Measurements from ENCODE around the gene CCL13. TPM values are rescaled to one million over a fixed set of nuclear protein-coding genes. Genes with fewer than 3 reads are reported as not detected.

CCL13 gene
- total RNA-seq, 2 donors from 2014 or later: 3.1 to 5.0 TPM

DNA sequence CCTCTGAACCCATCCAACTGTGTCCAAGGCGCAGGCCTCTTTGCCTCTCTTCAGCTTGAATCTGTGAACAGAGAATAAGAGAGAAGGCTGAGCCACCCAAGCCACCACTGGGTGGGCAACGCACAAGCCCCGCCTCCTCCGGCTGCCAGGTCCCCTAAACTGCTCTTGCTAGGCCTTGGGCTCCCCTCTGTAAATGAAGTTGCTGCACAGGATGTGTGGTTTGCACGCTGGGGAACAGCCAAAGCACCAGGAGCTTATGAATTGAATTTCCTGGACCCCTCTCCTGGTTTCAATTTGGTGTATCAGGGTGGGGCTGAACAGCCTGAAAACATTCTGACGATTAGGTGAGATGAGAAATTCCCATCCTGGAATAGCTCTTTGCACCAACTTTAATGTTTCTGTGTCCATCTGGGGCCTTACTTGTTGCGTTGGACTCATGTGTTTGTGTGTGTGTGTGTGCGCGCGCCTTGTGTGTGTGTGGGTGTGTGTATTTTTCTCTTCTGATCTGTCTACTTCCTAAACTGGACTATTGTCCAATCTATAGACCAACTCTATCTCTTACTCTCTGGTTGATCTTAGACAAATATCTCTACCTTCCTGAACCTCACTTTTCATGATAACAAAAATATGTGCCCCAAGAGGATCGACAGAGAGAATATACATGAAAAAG, 4.5 kb downstream of the CCL13 start:
- H3K4me1 ChIP-seq (ENCODE audit: control insufficient read depth in 1 of 2, low read depth in 2 of 2): no peaks in the 10 kb centered on the region
- no peaks in the 10 kb centered on the region for H3K36me3 ChIP-seq
- ATAC-seq (ENCODE audit: insufficient number of reproducible peaks, low FRiP score, low read depth) (no peak), DNase-seq (ENCODE audit: low spot score) (no peak)
- no peak overlapping the region for H3K27ac ChIP-seq
- H3K27me3 ChIP-seq (replicated peaks; ENCODE audit: insufficient read depth): no peaks in the 10 kb centered on the region
- TF ChIP-seq, protein P1, sequence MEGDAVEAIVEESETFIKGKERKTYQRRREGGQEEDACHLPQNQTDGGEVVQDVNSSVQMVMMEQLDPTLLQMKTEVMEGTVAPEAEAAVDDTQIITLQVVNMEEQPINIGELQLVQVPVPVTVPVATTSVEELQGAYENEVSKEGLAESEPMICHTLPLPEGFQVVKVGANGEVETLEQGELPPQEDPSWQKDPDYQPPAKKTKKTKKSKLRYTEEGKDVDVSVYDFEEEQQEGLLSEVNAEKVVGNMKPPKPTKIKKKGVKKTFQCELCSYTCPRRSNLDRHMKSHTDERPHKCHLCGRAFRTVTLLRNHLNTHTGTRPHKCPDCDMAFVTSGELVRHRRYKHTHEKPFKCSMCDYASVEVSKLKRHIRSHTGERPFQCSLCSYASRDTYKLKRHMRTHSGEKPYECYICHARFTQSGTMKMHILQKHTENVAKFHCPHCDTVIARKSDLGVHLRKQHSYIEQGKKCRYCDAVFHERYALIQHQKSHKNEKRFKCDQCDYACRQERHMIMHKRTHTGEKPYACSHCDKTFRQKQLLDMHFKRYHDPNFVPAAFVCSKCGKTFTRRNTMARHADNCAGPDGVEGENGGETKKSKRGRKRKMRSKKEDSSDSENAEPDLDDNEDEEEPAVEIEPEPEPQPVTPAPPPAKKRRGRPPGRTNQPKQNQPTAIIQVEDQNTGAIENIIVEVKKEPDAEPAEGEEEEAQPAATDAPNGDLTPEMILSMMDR (IDR thresholded peaks at IDR 0.05): no peak
- no peak overlapping the region for H3K4me3 ChIP-seq
- H3K9me3 ChIP-seq: no peaks in the 10 kb centered on the region

DNA sequence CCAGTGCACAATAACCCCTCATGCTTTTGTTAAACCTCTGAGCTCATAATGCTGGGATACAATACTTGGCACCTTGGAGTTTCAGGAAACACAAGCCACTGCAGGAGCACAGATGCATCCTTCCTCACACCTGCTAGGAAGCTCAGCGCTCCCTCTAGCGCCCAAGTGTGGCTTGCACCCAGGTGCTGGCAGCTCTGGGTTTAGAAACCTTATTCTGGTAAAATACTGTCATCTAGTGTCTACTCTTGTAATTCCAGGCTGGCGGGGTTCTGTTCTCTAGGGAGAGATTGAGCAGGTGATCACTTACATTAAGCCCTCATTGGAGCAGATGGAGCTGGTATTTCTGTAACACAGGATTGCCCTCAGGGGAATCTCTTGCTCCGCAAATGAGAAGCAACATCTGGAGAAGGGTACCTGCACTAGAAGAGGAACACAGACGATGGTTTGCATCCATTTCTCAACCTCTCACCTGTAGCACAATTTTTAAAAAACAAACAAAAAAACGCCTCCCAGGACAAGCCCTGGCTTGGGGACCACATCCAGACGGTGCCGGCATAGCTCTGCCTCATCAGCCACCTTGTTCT, 5.3 kb downstream of the CCL13 start:
- Histone ChIP-seq H3K36me3 (no peaks in the 10 kb centered on the region), H3K27ac (no peak overlapping the region), H3K9me3 (no peaks in the 10 kb centered on the region), H3K27me3 (replicated peaks; ENCODE audit: insufficient read depth) (no peaks in the 10 kb centered on the region), H3K4me3 (no peak overlapping the region), H3K4me1 (ENCODE audit: control insufficient read depth in 1 of 2, low read depth in 2 of 2) (no peaks in the 10 kb centered on the region)
- TF ChIP-seq, protein P1 (IDR thresholded peaks at IDR 0.05): peak; percentile 96
- ATAC-seq (ENCODE audit: insufficient number of reproducible peaks, low FRiP score, low read depth): peak; percentile 44
- peak; percentile 47 for DNase-seq (ENCODE audit: low spot score)

DNA sequence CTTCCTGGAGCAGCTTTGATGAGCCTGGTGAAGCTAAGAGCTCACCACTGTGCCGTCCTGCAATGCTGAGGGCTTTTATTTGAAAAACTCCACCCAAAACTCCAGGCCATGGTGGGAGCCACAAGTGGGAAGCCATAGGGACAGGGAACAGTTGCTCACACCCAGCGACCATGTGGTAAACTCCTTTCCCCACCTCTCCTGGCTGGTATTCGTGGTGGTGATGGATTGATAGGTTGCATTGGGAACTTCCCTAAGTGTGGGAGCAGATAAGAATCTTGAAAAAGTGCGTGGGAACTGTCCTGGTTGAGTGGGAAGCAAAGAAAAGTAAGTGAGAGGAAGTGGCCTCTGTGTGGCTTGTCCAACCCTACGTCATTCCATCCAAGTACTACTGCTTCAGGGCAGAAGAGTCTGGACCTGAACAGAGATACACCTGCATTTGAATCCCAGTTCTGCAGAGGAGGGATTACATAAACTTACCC, 6.9 kb downstream of the CCL13 start, which contains the start of gene CCL1:
TSS of gene CCL1 (minus strand) at position 51 of the 479 bp plus-strand sequence. CDS start 72 bp downstream, outside the sequence.
- H3K4me1 ChIP-seq (ENCODE audit: control insufficient read depth in 1 of 2, low read depth in 2 of 2): no peaks in the 10 kb centered on the region
- no peak within 1 kb of the TSS for H3K27ac ChIP-seq
- TF ChIP-seq, protein P1 (IDR thresholded peaks at IDR 0.05): no peak
- no peak for ATAC-seq (ENCODE audit: insufficient number of reproducible peaks, low FRiP score, low read depth)
- no peak within 1 kb of the TSS for H3K4me3 ChIP-seq
- no peaks in the 10 kb centered on the region for H3K27me3 ChIP-seq (replicated peaks; ENCODE audit: insufficient read depth)
- no peaks in the 10 kb centered on the region for H3K9me3 ChIP-seq
- no peak for DNase-seq (ENCODE audit: low spot score)
- H3K36me3 ChIP-seq: no peaks in the 10 kb centered on the region

DNA sequence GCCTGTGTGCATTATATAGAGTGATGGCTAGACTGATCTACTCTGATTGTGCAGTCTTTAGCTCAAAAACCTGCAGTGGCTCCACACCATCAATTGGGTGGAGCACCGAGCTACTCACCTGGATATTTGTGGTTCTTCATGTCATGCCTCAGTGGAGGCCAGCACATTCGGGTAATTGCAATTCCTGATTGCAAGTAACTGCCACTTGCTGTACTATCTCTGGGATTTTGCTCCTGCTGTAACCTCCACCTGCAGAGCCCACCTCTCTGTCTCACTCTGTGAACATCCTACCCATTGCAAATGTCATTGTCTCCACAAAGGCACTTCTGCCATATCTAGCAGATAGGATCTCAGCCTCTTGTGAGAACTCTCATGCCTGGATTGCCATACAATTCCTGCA, 8.5 kb downstream of the CCL13 start:
- TF ChIP-seq, protein P1 (IDR thresholded peaks at IDR 0.05): no peak
- Histone ChIP-seq H3K27me3 (replicated peaks; ENCODE audit: insufficient read depth) (no peaks in the 10 kb centered on the region), H3K36me3 (no peaks in the 10 kb centered on the region), H3K9me3 (no peaks in the 10 kb centered on the region), H3K4me3 (no peak overlapping the region), H3K4me1 (ENCODE audit: control insufficient read depth in 1 of 2, low read depth in 2 of 2) (no peaks in the 10 kb centered on the region), H3K27ac (no peak overlapping the region)
- no peak for ATAC-seq (ENCODE audit: insufficient number of reproducible peaks, low FRiP score, low read depth)
- DNase-seq (ENCODE audit: low spot score): no peak

DNA sequence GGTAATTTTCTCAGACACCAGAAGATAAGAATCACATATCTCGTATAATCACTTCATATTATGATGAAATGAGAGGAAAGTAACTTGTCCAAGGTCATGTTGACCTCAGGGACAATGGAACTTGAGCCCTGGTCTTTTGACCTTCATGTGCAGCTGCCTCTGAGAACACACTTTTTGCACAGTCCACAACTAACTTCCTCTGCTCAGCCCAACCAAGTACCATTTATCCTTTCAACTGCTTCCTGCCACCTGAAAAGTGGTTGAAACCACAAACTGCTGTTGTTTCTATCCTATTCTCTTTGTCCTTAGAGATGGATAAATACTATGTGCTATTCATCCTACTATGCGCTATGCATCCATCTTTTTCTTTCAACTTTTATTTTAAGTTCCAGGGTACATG, 9.1 kb downstream of the CCL13 start:
- ATAC-seq (ENCODE audit: insufficient number of reproducible peaks, low FRiP score, low read depth) (no peak), DNase-seq (ENCODE audit: low spot score) (no peak)
- H3K36me3 ChIP-seq: no peaks in the 10 kb centered on the region
- H3K9me3 ChIP-seq: no peaks in the 10 kb centered on the region
- H3K27me3 ChIP-seq (replicated peaks; ENCODE audit: insufficient read depth): no peaks in the 10 kb centered on the region
- H3K4me1 ChIP-seq (ENCODE audit: control insufficient read depth in 1 of 2, low read depth in 2 of 2): no peaks in the 10 kb centered on the region
- no peak overlapping the region for H3K4me3 ChIP-seq
- H3K27ac ChIP-seq: no peak overlapping the region
- TF ChIP-seq, protein P1 (IDR thresholded peaks at IDR 0.05): no peak

All from thoracic aorta (tissue), 2 donors.